ENCODE data around the gene TRIM9. TPM values are rescaled to one million over a fixed set of nuclear protein-coding genes. Genes with fewer than 3 reads are reported as not detected.

Gene TRIM9
- total and polyA plus RNA-seq, 2 of the 4 experiments (the other 2 are of a cell fraction): under 0.01 to 0.09 TPM

DNA sequence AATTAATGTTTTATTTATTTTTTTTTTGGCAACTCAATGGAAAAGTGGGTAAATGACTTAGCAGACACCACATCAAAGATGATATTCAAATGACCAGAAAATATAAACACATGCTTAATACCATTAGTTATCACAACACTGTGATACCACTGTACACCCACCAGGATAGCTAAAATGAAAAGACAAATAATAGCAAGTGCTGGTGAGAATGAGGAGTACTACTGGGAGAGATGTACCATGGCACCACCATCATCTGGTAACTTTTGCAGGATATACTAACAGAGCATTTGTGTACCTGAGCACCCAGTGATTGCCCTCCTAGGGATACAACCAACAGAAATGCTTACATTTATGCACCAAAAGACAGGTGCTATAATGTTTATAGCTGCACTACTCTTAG is 21.9 kb downstream of the TRIM9 start:
- no peaks in the 10 kb centered on the region for H3K9me1 ChIP-seq (ENCODE audit: insufficient read depth, low read length)
- H4K8ac ChIP-seq (ENCODE audit: low read depth in 2 of 2, low read length in 2 of 2): no peak overlapping the region
- H2BK5ac ChIP-seq (ENCODE audit: low read depth, low read length, poor library complexity, severe bottlenecking): no peak overlapping the region
- no peak overlapping the region for H2BK15ac ChIP-seq (ENCODE audit: low read depth, low read length)
- DNase-seq (no peak), ATAC-seq (ENCODE audit: low read depth) (no peak)
- no peak overlapping the region for H3K27ac ChIP-seq (ENCODE audit: insufficient read depth, low read length)
- H3K79me1 ChIP-seq (ENCODE audit: low read depth in 1 of 2, low read length in 2 of 2): no peaks in the 10 kb centered on the region
- H3K14ac ChIP-seq (replicated peaks; ENCODE audit: low read depth, low read length): no peak overlapping the region
- H2AK5ac ChIP-seq (ENCODE audit: low read depth, low read length): no peak overlapping the region
- no peaks in the 10 kb centered on the region for H3K9me3 ChIP-seq (ENCODE audit: control insufficient read depth, insufficient read depth, low read length)
- no peak overlapping the region for H3K9ac ChIP-seq (ENCODE audit: low read depth, low read length)
- H2AFZ ChIP-seq (replicated peaks; ENCODE audit: low read length, poor library complexity): no peak overlapping the region
- in situ Hi-C loops (cut with MboI; ENCODE audit: low sequenced_read_pairs) (no loop called here), intact Hi-C loops (cut with micrococcal nuclease) (no loop called here), dilution Hi-C loops (cut with HindIII; ENCODE audit: low sequenced_read_pairs, unreplicated experiment) (no loop called here)
- H3K27me3 ChIP-seq (ENCODE audit: control insufficient read depth, insufficient read depth, low read length): peaks cover 17% of the 10 kb centered on the region
- H2BK120ac ChIP-seq (ENCODE audit: low read depth, low read length): no peak overlapping the region
- H4K5ac ChIP-seq (ENCODE audit: low read depth, low read length): no peak overlapping the region
- POLR2A ChIA-PET (ENCODE audit: unreplicated experiment): no interaction called here
- no peak overlapping the region for H3K18ac ChIP-seq (ENCODE audit: low read depth, low read length)
- no peak overlapping the region for H3K23ac ChIP-seq (ENCODE audit: low read depth, low read length)
- CTCF ChIA-PET: no interaction called here
- H3K4me1 ChIP-seq (ENCODE audit: control insufficient read depth, insufficient read depth, low read length): no peaks in the 10 kb centered on the region
- no peak overlapping the region for H3K4ac ChIP-seq (ENCODE audit: low read depth, low read length)
- no TSS peak for BruUV-seq (replicated peaks)
- no peak overlapping the region for H3K4me3 ChIP-seq (ENCODE audit: insufficient read depth, low read depth, low read length)
- no peak overlapping the region for H2BK20ac ChIP-seq (ENCODE audit: low read depth, low read length)
- H4K91ac ChIP-seq (ENCODE audit: insufficient read depth, low read depth, low read length): no peak overlapping the region
- H3K36me3 ChIP-seq (ENCODE audit: control insufficient read depth, insufficient read depth, low read length): no peaks in the 10 kb centered on the region
- H4K20me1 ChIP-seq (ENCODE audit: insufficient read depth, low read length): no peaks in the 10 kb centered on the region
- no peak overlapping the region for H2AK9ac ChIP-seq (replicated peaks; ENCODE audit: low read depth, low read length, poor library complexity)
- TF ChIP-seq RFX5 (IDR thresholded peaks at IDR 0.05; ENCODE audit: low read depth, low read length): no peak
- TF ChIP-seq, protein P1, sequence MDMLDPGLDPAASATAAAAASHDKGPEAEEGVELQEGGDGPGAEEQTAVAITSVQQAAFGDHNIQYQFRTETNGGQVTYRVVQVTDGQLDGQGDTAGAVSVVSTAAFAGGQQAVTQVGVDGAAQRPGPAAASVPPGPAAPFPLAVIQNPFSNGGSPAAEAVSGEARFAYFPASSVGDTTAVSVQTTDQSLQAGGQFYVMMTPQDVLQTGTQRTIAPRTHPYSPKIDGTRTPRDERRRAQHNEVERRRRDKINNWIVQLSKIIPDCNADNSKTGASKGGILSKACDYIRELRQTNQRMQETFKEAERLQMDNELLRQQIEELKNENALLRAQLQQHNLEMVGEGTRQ (IDR thresholded peaks at IDR 0.05; ENCODE audit: low read depth, low read length): no peak
- TF ChIP-seq BHLHE40 (IDR thresholded peaks at IDR 0.05; ENCODE audit: low read depth, low read length): no peak
- TF ChIP-seq POLR2A (IDR thresholded peaks at IDR 0.05; ENCODE audit: low read depth, low read length): no peak
- no peak for TF ChIP-seq CEBPB (IDR thresholded peaks at IDR 0.05; ENCODE audit: low read depth, low read length)
- no peak for TF ChIP-seq CHD1 (IDR thresholded peaks at IDR 0.05; ENCODE audit: low read depth, low read length)
- TF ChIP-seq NFE2L2 (IDR thresholded peaks at IDR 0.05; ENCODE audit: low read depth, low read length): no peak
- TF ChIP-seq SMC3 (IDR thresholded peaks at IDR 0.05; ENCODE audit: low read depth, low read length): no peak
- H3K56ac ChIP-seq (ENCODE audit: extremely low read depth, insufficient read depth, low read length): no peak overlapping the region
- H3K4me2 ChIP-seq (ENCODE audit: low read depth, low read length): no peak overlapping the region

Measured in IMR-90 (cell line).